GM12874 (cell line): ENCODE measurements around the gene ATOH1.

Experiments used
- TF ChIP-seq, protein P1 (sequence below): IDR thresholded peaks from 2 replicates; pipeline ENCODE4 v1.5.1; 2011; ENCODE audit warnings: low read depth, mild to moderate bottlenecking, control low read depth, low read length, moderate library complexity; ENCODE audit not compliant: insufficient read depth

ATOH1 gene

GRCh38 chr4:93802045-93802444 lies 26.5 kb upstream of the ATOH1 start:
- TF ChIP-seq, protein P1, sequence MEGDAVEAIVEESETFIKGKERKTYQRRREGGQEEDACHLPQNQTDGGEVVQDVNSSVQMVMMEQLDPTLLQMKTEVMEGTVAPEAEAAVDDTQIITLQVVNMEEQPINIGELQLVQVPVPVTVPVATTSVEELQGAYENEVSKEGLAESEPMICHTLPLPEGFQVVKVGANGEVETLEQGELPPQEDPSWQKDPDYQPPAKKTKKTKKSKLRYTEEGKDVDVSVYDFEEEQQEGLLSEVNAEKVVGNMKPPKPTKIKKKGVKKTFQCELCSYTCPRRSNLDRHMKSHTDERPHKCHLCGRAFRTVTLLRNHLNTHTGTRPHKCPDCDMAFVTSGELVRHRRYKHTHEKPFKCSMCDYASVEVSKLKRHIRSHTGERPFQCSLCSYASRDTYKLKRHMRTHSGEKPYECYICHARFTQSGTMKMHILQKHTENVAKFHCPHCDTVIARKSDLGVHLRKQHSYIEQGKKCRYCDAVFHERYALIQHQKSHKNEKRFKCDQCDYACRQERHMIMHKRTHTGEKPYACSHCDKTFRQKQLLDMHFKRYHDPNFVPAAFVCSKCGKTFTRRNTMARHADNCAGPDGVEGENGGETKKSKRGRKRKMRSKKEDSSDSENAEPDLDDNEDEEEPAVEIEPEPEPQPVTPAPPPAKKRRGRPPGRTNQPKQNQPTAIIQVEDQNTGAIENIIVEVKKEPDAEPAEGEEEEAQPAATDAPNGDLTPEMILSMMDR: no peak

DNA sequence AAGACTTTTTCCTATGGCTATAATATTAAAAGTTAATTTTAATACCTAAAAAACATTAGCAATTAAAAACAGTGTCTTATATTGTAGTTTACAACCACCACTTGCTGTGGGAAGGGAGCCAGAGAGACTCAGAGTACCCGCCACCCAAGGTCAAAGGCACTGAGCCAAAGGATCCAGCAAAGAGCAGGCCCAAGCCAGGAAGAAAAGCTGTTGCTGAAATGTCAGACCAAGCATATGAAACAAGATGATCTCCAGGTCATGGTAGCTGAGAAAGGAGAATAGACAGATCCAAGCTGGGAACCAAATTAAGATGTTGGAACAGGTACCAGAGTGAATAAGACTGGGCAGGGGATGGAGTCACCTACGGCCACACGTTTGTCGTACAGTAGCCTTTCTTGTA lies 18.8 kb upstream of the ATOH1 start:
- TF ChIP-seq, protein P1: no peak

- TF ChIP-seq, protein P1: no peak
These were observed 18.1 kb upstream of the ATOH1 start for GRCh38 chr4:93810340-93810992.

- TF ChIP-seq, protein P1: no peak
These were observed 15.5 kb upstream of the ATOH1 start for GRCh38 chr4:93813092-93813491.

DNA sequence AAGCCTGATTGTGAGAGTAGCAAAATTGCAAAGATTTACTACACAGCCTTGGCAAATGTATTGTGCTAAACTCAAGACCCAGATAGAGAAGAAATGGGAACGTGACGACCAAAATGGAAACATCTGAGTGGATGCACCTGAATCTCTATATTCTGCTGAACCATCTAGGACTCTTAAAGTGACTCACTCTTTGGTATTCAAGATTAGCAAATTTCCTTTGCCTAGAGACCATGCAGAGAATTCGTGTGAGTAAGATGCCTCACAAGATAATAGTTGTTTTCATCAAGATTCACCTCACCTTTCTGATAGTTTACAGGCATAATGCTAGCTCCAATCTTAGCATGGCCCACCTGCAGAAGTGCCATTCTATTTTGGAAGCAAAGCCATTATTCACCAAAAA lies 14.4 kb upstream of the ATOH1 start:
- TF ChIP-seq, protein P1: no peak

DNA sequence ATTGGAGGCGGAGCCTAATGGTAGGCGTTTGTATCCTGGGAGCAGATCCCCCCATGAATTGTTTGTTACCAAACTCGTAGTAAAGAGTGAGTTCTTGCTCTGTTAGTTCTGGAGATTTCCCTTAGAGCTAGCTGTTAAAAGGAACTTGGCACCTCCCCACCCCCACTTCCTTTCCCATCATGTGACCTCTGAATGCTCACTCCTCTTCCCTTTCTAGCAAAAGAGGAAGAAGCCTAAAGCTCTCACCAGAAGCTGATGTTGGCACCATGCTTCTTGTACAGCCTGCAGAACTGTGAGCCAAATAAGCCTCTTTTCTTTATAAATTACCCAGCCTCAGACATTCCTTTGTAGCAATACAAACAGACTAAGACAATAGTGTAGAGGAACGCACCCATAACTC lies 13.8 kb upstream of the ATOH1 start:
- TF ChIP-seq, protein P1: no peak

GRCh38 chr4:93825551-93826216 lies 2.9 kb upstream of the ATOH1 start:
- TF ChIP-seq, protein P1: no peak
